C1 segment of cervical spinal cord (tissue), 14 donors: ENCODE results near the gene WDR76.

Experiments used
- DNase-seq, 14 donors: peaks; one replicate each; lab custom pipeline; 2025; lab: John Stamatoyannopoulos, UW

The WDR76 gene

DNA sequence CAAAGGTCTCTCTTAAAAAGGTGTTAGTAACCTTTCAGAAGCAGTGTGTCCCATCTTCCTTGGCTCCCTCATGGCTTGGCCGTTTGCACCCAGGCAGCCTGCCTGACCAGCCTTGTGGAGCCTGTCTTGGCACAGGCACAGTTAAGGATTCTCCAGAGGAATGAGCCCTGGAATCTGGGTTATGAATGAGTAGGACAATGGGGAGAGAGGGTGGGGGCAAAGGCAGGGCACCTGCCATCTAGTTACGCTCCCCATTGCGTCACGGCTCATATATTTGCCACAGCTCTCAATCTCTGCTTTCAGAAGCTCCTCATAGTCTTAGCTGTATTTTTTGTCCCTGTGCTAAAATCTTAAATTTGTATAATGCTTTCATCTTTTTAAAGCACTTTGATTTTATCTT, 50.6 kb downstream of the WDR76 start:
- DNase-seq, result no peak

DNA sequence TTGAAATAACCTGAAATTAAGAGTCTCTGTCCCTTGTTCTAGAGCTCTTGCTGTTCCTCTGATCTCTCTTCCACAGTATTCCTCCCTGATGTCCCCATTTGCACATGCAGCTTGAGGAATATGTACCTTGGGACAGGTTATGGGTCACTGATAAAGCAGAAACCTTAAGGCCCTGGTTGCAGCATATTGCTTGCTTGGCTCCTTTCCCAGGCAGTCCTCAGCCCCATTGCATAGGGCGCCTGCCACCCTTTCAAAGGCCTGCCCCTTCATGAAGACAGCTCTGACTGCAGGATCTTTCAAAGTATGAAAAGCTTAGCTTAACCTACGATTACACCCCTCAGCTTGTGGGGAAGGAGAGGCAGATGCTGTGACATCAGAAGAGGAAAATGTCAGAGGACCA, 51.6 kb downstream of the WDR76 start:
- DNase-seq, result no peak

DNA sequence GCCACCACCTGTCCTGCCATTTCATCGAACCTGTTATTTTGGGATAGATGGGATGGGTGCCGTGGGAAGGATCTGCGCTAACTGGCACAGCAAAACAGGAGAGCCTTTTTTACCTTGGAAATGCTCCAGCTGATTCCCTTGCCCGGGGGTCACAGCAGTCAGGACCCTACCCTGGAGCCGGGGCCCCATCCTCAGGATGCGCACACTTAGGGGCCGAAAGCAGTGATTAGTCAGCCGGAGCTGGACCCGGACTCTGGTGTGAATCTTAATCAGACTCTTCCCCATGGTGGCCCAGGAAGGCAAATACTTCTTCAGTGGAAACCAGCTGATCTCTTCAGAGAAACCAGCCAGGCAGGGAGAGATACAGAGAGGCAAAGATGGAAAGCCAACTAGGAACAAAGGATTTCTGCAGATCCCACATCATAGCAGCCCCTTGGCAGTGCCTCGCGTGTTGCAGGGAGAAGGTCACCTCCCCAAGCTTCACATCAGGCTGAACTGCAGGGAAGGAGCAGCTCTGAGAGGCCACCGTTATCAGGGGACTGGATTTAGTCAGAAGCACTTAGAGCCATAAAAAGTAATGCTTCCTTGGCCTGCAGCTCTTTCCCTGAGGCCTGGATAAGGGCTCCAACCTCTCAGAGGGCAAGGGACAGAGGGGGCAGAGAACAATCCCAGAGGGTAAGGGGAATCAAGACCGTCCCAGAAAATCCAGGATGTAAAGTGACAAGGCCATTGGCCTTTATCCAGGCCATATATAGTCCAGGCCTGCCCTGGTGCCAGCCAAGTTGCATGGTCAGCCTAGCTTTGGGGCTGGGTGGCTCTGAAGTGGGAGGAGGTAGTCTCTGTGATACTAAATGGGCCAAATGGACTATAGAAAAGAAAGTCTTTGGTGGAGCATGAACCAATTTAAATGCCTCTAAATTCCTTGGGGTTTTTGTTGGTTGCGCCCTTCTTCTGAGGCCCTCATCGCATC, 52.9 kb downstream of the WDR76 start:
- peak in 1 of 14 donors; percentile 35 for DNase-seq

DNA sequence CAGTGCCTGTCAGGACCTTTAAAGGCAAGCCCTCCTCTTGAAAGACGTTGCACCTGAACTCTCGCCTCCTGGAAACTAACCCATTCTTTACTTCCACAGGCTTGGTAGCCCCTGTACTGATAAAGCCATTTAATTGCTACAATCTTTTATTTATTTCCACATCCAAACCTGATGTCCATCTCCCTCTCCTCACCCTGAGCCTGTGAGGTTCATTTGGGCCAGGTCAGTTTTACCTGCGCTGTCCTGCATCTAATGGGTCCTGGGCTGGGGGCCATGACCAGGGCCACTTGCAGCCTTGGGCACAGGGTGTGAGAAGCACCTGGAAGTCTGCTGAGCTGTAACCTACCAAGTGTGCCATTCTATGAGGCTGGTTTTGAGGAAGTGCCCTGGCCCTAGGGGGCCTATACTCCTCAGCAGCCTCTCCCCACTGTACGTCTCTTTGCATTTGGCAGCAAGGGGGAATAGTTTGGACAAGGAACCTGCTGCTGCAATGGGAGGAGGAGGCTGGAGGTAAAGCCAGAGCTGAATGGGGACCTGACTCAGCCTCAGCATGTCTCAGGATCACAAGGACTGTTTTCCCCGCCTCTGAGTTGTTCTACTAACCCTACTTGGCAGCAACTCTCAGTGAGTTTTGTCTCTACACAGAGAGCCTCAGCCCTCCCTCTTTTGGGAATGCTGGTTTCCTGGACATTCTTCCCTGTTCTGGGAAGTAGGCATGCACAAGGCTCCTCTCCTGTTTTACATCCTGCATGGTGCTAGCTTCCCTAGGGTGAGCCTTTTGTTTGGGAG, 53.8 kb downstream of the WDR76 start:
- DNase-seq, result peak in 1 of 14 donors; percentile 38

DNA sequence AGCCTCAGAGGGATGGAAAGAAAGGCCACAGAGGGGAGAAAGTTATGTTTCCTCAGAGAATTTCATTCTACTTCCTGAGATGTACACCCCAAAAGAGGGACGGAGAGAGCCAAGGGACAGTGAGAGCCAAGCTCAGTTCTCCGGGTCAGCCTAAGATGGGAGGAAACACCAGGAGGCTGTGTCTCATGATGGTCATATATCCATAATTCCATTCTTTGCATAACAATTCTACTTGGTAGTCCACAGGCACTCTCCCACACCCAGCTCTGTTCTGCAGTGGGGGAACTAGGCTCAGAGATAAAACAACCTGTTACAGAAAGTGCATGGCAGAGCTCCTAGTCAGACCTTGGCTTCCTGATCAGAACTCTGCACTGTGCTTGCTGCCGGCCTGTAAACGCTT, 54.4 kb downstream of the WDR76 start:
- no peak for DNase-seq

DNA sequence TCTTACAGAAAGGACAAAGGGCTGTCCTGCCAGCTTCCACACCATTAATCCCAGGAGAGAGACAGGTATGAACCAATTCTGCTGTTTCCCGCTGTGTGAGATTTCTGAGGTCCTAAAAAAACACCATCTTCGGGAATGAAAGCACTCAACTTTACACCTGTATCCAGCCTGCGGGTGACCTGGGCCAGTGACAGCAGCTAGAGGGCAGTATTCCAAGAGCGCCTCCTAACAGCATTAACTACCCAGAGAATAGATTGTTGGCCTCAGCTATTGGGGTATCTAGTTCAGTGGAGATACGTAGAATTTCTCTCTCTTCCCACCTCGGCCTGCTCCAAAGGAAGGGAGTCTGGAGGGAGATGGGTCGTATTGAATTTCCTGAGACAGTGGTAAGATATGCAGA, 55.1 kb downstream of the WDR76 start:
- DNase-seq, result no peak

DNA sequence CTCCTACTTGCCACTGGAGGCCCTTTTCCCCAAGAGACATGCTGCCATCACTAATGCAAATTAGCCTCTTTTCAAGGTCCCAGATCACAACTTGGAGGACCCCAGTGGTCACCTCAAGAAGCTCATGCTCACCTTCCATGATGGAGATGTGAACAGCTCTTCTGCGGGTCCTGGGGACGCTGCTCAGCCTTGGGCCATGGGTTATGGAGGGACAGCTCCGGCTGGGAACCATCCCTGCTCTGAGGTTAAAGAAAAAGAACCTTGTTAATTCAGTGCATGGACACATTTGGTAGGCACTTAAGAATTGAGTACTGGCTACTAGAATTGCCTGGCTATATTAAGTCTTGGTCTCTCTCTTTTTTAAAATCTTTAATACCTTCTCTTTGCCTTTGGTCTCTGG, 56.8 kb downstream of the WDR76 start:
- no peak for DNase-seq

DNA sequence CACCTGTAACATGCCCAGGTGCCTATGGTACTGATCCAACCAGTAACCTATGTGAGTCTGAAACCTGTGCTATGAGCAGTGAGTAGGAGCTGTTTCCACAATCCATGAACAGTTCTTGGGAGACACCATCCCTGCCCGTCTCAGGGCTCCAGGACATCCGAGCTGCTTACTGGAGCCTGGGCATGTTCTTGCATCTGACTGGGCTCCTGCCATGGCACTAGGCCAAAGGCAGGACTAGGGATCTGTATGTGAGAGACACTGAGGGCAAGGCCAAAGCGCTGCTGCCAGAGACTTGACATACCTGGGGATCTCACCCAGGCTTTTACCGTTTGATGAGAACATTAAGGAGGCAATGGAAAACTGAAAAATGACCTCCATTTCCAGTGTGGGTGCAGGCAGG, 59.8 kb downstream of the WDR76 start:
- DNase-seq, result peak in 1 of 14 donors; percentile 15

DNA sequence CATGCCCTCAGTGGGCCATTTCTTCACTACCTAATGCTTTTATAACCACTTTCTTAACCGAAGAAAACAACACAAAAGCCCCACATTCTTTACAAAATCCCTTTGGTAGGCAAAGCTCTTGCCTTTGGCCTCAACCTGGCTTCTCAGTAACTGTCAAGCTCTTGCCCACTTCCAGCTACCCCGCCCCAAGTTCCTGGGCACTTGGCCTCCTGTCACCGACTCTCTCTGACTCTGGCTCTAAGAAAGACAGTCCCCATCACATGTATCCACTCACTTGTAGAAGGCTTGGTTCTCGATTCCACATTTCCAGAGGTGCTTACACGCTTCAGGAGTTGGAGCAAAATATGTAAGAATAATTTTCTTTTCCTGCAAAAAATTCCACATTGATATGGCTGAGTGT, 61.1 kb downstream of the WDR76 start:
- no peak for DNase-seq

DNA sequence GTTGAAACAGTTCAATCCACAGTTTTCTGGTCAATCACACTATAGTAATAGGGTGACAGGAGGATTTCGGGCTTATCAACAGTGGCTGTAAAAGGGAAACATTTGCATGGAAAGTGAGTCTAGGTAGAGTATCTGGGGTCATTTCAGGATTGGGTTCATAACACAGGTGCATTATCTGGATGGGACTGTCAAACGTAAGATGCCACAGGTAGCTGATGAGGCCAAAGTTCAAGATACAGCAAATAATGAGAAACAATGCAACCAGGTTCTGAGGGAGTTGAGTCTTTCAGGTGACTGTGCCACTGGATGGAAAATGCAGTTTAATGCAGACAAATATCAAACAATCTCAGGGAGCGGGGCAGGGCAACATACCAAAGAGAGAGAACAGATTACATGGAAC, 62.2 kb downstream of the WDR76 start:
- DNase-seq, result no peak

DNA sequence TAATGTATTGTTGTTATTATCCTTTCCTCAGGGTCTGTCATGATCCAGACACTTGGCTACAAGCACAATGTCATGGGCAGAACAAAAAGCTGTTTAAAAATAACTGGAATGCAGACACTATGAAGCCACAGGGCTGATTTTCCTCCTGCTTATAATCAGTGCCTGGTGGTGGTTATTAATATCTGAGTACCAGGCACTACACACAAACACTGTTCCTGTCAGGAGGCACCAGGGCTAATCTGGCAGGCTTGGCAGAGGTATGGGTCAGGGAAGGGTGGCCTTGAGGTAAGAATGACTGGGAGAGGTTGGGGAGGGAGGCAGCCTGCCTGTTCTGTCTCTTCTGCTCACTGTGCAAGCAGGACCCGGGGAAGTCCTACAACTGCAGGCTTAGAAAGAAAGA, 67.2 kb downstream of the WDR76 start:
- no peak for DNase-seq

DNA sequence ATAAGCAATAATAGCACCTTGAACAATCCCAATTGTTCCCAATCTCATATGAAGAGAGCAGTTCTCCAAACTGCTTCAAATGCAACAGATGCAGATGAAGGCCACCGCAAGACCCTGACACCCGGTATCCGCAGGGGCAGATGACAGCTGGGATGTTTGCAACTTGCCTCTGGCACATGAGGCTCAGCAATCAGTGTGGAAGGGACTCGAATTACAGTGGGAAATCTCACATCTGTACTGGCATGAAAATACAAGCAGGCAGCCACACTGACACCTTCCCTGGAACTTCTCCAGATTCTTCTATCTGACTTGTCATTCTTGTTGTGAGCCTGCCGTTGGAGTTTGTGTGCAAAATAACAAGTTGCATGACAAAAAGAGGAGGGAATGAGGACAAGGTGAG, 68.8 kb downstream of the WDR76 start:
- no peak for DNase-seq

DNA sequence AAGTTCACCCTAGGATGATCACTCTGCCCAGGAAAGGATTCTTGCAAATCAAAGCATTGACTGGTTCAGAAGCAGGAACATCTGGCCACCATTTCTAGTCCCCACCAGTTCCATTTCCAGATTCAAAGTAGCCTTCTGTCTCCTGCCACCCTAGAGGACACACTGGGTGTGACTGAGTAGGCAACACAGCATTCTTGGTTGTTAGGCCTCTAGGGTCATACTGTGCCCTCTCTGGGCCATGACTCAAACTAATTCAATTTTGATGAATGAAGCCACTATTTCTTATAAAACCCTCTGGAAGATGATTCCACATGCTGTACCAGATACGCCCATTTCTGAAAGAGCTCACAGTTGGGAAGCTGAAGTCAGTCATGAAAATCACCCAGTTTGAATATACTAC, 69.7 kb downstream of the WDR76 start:
- DNase-seq, result no peak

DNA sequence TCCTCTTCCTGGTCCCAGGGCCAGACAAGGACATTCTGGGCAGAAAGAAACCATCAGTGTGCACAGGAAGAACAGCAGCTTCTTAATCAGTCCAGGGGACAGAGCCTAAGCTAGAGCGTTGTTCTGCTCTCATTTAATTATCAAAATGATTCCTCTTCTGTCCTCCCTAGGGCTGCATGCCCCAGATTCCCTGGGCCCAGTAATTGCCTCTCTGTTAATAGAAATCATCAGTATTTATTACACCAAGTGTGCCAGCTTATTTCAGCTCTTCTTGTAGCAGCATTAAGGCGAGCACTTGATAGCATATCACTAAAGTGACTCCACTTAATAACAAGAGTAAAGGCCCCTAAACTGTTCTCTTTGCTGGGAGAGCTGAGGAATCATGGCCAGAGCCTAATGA, 72.1 kb downstream of the WDR76 start:
- no peak for DNase-seq

DNA sequence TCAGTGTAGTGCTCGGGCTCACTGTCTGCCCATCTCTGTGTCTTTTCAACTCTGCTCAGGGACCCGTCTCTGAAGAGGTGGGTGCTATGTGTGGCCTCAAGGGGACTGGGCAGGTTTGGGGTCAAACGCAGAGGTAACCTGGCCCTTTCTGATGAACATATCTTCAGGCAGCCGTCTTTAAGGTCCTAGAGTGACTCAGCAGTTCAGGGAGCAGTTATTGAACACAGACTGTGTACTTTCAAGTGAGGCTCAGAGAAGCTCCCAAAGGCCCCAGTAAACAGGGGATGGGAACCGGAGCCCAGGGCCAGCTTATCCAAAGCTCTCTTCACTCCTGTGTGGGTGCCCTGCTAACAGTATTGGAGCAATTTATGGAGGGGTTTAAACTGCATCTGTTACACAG, 73.1 kb downstream of the WDR76 start:
- no peak for DNase-seq

DNA sequence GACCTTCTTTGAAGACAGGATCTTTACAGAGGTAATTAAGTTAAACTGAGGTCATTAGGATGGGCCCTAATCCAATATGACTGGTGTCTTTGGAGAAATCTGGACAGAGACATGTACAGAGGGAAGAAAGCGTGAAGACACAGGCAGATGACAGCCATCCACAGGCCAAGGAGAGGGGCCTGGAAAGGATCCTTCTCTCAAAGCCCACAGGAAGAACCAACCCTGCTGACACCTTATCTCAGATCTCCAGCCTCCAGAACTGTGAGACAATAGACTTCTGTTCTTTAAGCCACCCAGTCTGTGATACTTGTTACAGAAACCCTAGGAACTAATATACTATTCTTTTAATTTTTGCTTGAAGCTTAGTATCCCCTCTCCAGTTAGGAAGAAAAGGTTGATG, 74.2 kb downstream of the WDR76 start:
- no peak for DNase-seq

DNA sequence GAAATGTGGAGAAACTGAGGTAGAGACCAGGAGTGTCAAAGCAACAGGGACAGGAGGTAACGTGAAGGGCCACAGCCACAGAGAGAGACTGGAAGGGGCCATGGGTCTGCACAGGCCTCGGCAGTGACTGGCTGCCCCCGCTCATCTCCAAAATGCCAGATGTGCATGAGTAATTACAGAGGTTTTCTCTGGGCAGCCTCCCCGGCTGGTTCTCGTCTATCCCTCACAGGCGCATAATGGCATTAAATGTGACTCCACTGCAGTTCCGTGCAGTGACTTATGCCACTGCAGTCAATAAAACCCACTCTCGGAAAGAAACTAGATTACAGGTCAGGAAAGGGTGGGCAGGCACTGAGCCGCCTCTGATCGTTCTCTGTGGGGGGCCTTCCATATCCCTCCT, 74.7 kb downstream of the WDR76 start:
- peak in 1 of 14 donors; percentile 11 for DNase-seq

DNA sequence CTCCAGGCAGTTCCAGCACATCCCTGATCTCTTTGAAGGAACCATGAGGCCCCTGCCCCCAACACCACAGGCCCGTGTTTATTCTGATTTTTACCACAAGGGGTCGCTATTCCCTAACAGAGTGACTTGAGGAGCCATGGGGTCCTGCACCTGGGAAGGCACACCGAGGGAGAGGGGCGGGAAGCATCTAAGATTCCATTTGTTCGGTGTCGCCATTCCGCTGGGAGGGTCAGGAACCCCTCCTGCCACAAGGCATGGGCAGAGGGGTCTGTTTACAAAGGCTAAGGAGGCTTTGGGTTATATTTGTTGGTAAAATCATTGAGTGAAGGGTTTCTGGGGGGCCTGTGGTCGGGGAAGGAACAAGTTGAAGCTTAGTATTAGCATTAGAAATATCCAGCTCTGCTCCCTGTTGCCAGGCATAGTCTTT, 77.1 kb downstream of the WDR76 start:
- DNase-seq, result peak in 8 of 14 donors; percentile 10 to 42 (median 14)

DNA sequence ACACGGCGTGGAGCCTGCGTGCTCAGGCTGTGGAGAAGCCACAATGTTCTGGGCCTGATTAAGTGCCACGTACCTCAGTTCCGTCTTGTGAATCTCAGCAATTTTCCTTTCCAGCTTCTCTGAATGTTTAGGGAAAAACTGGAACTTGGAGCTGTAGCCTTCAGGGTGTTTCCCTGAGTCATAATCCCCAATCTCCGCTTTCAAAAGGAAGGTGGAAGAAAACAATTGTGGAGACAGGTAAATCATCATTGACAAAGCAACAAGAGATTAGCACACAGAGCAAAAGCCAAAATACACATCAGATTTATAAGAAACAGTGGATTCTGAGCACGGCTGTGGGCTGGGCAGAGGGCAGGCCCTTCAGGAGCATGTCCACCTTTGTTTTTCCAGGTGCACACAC, 79.0 kb downstream of the WDR76 start:
- DNase-seq, result no peak

DNA sequence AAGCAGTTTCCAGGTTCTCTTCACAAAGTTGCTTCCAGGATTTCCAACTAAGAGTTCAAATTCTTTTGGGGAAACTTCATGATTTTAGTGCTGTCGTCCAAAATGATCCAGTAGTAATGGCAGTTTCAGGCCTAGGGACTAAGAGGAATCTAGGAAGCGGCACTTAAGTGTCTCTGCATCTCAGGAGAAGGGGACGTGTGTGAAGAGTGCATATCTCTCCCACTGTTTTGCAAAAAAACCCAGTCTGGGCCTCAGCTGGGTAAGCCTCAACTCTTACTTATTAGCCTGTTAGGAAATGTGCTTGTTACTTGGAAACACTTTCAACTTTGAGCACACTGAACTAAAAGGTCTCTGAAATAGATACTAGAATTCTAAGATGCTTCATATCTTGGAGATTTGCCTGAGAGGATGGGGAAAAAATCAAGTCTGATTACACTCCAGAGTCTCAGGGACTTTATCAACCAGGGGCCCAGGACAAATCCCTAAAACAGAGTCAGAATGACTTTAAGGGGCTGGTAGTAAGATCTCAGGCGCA, 81.8 kb downstream of the WDR76 start:
- no peak for DNase-seq

DNA sequence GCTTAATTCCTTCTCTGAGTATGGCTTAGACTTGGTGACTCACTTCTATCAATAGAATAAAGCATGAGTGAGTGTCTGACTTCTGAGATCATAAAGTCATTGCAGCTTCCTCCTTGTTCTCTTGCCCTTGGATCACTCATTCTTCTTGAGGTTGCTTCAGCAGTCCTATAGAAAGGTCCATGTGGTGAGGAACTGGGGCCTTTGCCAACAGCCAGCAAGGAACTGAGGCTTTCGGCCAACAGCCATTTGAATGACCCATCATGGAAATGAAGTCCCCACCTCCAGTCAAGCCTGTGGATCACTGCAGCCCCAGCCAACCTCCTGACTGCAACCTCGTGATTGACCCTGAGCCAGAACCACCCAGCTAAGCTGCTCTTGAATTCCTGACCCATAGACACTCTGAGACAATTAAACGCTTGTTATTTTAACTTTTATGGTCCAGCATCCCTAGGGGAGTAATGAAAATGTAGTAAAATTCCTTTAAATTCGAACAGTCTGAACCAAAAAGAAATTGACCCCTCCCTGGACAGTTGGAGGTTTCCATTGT, 84.5 kb downstream of the WDR76 start:
- DNase-seq, result peak in 12 of 14 donors; percentile 16 to 72 (median 48)

DNA sequence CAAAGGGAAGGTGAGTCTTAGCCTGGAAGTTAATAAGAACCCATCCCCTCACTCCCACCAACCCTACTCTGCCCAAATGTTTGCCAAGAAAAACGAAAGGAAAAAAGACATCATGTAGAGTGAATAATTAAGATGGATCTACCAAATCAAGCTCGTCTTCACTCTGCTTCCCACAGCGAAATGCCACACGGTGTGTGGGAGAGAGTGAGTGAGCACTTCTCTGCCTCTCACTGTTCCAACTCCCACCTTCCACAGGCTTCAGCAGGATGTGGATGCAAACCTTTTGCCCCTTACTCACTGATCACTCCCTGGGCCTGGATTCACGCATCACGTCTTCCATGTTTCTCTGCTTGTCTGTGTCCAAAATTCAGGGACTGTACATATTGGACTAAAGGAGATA, 85.4 kb downstream of the WDR76 start:
- no peak for DNase-seq
